Kidney capillary endothelial cell (primary cell): ENCODE results near the gene EPHA4.

Experiments
- DNase-seq: peaks from one replicate; pipeline ENCODE4 v3.0.0-alpha.2; 2018; ENCODE audit warnings: low spot score

The EPHA4 gene

DNA sequence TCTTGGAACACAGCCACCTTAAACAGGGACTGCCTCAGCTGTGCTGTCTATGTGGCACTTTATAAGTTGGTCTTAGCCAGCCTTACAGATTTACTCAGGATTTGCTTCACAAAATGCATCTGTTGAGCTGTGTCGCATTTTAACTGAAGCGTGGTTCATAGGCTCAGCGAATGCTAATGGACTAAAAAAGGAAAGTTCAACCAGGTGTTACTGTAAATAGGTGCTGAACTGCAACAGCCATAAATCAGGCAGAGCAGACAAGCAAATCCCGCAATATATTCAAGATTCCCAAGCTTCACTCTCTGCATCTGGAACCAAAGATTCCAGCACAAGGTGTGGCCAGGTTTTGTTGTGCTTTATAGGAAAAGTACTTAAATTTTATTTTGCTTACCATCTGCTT is 130.0 kb downstream of the EPHA4 start:
- no peak for DNase-seq

DNA sequence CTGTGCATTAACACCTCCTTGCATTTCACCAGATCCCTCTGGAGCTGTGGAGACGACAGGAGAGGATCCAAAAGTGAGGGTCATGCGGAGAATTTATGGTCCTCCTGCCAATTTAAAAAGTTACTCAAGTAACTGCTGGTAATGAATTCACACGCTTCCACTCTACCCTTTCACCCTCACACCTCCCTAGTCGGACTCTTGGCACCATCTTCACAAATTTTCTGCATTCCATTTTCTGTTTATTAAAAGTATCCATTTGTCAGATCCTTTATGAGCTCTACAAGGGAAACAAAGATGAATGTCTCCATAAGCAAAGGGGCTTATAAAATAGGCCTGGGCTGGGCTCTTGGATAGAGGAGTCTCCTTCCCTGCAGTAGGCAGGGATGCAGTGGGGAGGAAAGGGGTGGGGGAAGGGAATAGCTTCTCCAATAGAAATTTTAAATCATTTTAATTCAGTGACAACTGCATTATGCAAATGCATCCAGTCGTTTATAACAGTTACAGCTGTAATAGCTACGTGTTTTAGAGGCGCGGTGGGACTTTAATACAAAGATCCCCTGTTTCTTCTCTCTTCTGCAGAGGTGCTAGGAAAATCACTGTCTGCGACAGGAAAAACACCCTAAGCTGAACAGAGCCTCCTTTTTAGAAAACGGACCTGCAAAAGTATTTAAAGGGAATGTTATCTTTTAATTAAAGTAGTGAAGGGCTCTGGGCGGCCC is 132.2 kb downstream of the EPHA4 start:
- no peak for DNase-seq

- no peak for DNase-seq
Observed at GRCh38 chr2:221437056-221437455, 135.0 kb downstream of the EPHA4 start.

DNA sequence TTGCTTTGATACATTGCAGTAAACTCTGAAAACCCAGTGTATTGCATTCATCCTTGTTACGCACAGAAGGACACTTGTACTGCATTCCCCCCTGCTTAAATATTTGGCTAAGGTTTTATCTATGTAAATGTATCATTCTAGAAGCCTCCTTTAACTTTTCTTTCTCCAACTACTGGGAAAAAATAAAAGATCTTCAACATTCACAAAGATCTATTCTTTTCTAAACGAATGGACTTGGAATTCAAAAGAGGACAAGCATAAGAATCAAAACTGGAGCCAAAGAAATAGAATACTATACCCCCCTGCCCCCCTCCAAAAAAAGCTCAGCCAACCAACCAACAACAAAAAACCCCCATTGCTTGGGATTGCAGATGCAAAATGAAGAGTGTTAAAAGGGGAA is 136.9 kb downstream of the EPHA4 start:
- DNase-seq, result no peak

DNA sequence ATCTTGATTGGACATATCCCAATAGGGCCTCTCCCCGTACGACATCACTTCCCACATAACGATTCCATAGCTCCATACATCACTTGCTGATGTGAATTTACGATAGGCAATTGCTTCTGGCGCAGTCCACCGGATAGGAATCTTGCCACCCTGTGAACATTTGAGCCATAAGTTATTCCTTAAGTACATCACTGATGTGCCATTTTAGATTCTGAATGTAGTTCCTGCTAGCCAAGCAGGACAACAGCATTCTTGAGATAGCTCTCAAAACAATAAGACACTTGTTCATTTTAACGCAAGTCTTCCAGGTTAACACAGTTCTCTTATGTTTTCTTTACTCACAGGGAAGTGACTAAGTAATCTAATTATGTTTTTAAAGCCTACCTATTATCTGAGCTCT is 138.0 kb downstream of the EPHA4 start:
- DNase-seq, result no peak

- DNase-seq, result no peak
Observed at GRCh38 chr2:221431477-221431876, 140.6 kb downstream of the EPHA4 start.

DNA sequence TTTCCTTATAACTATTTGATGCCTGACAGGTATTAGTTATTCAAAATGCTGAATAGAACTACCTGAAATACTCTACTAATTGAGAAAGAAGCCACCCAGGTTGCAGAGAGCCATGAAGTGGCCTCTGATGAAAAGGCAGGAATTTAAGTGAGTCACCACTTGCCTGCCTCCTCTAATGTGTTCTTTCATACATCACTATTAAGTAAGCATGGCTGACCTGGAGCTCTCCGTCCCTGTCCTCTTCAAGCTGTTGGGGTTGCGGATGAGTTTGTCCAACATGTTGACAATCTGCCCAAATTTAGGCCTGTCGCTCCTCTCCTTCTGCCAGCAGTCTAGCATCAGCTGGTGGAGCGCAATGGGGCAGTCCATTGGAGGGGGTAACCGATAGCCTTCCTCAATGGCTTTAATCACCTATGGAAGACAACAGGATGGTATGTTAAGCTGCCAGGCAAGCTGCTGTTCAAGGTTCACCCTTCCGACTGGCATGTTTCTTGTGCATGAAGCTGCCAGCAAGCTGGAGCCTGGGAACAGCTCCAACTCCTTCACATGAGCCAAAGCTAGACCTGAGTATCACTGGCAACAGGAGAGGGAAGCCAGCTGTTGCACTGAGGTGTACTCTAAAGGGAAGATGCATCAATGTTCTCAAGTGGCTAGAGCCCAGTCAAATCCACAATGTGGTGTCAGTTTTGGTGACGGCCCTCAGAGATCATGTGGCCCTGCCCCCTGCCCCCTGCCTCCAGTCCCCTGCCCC is 142.2 kb downstream of the EPHA4 start:
- no peak for DNase-seq

DNA sequence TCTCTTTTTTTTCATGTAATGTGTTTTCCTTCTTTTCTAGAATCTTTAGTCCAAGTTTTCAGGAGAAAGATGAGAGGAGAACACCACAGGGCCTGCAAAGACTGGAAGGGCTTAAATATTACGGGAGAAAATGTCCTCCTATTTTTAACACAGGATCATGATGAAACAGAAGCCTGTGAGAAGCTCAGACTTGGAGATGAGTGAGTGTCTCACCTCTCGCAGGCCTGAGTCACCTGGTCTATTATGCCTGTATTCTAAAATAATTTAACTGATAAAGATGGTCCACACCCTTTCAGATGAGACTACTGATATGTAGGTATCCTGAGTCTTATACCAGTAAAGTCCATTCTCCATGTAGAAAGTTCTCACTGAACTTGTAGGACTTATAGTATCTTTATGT is 143.2 kb downstream of the EPHA4 start:
- no peak for DNase-seq

GRCh38 chr2:221426929-221427328 is 145.2 kb downstream of the EPHA4 start:
- no peak for DNase-seq

DNA sequence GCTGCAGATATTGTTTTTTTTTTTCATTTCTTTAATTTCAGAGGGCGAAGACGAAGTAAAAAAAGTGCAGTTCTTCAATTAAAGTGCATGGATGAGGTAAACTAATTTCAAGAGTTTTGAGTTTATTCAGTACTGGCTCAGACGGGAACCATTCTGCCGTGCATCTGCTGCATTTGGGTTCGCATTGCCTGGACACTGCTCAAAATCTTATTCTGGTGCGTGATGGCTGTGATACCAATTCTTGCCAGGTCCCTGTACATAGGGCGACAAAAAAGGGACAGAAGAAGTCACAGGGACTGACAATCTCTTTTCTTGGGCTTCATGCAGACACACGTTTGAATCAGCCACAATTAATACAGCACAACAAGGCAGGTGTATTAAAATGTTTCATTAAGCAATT is 146.2 kb downstream of the EPHA4 start:
- no peak for DNase-seq

GRCh38 chr2:221425353-221425752 is 146.8 kb downstream of the EPHA4 start:
- DNase-seq, result no peak

DNA sequence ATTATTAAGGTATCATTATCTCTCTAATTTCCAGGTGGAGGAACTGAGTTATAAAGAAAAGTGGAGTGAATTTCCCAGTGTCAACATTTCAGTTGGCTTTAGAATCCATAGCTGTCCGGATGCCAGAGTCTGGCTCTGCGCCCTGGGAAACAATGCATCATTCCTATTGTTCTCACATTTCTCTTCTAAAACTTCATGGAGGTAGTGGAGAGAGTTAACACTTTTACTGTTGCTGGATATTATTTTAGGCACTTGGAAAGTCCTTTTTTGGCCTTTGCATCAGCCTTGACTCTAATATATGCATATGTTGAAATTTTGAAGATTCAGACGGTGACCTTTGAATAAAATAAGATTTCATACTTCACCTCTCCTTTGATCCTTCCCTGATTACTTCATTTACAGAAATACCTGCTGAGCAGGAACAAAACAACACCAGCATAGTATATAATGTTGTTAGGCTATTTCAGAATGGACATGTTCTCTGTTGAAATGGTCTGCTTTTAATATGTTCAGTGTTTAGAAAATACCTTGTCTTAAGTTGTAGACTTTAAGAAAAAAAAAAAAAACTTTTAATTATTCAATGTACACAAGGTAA is 148.8 kb downstream of the EPHA4 start:
- DNase-seq, result peak; percentile 70

DNA sequence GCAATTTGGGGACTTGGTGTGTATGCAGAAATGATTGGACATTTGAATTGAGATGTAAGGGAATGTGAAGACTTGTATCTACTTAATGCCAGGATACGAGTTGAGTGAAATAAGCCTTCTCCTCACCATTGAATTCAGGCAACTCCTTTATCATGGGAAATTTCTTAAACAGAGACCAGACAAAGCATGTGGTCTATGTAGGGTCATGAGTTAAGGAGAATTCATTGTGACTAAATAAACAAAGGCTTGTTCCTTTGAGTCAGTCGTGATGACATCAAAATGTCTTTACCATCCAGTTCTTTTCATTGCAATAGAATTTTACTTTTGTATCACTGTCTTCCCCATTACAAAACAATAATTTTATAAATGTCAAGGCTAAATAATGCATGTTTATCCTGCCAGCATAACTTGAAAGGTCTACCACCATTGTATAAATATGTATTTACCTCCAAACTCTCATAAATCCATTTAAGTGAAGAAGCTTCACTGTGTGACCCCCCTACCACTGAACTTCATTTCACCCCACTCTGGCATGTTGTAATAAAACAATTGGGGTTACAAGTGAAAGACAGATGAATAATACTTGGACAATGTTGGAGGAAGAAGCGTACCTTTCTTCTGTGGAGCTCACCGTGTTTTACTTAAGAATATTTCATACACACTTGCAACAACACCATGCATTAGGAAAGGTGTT is 149.4 kb downstream of the EPHA4 start:
- DNase-seq, result peak; percentile 42

- DNase-seq, result no peak
Observed at GRCh38 chr2:221420245-221420644, 151.9 kb downstream of the EPHA4 start.

- no peak for DNase-seq
Observed at GRCh38 chr2:221415789-221416188, 156.3 kb downstream of the EPHA4 start.

- no peak for DNase-seq
Observed at GRCh38 chr2:221412978-221413377, 159.1 kb downstream of the EPHA4 start.

DNA sequence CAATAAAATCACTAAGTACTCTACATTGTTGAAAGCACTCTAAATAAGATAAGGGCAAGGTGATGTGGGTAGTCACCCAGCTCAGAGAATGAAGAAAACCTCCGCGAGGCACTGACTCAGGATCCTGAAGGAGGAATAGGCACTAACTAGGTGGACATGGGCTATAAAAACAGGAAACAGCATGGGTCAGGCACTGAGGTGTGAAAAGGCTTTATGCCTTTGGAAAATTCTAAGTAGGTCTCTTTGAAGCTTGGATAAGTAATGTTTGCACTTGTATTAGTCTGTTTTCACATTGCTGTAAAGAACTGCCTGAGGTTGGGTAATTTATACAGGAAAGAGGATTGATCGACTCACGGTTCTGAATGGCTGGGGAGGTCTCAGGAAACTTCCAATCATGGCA is 161.6 kb downstream of the EPHA4 start:
- no peak for DNase-seq

- DNase-seq, result no peak
Observed at GRCh38 chr2:221407765-221408164, 164.3 kb downstream of the EPHA4 start.

DNA sequence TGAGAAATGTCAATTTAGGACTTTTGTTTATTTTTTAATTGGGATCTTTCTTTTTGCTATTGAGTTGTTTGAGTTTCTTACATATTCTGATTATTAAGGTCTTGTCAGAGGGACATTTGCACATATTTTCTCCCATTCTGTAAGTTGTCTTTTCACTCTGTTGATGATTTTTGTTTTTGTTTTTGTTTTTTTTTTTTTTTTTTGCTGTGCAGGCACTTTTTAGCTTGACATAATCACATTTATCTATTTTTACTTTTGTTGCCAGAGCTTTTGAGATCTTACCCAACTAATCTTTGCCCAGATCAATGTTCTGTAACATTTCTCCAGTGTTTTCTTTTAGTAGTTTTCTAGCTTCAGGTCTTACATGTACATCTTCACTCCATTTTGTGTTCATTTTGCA is 166.6 kb downstream of the EPHA4 start:
- no peak for DNase-seq

DNA sequence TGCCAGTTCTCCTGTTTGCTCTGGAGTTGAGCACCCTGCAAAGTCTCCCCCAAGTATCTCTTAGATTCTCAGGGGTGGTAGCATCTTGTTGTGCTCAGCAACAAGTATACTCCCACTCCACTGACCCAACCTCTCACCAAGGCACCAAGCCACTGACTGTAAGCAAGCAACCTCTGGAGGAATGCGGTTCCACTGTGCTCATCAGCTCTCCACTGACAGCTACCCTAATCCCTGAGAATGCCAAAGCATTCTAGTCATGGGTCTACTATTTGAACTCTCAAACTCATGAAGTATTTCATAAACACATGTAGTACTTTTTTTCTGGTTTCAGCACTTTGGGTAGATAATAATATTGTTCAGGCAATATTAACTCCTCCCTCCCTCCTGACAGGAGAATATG is 170.0 kb downstream of the EPHA4 start:
- DNase-seq, result no peak

- no peak for DNase-seq
Observed at GRCh38 chr2:221400411-221400810, 171.7 kb downstream of the EPHA4 start.

- no peak for DNase-seq
Observed at GRCh38 chr2:221399183-221399582, 172.9 kb downstream of the EPHA4 start.

DNA sequence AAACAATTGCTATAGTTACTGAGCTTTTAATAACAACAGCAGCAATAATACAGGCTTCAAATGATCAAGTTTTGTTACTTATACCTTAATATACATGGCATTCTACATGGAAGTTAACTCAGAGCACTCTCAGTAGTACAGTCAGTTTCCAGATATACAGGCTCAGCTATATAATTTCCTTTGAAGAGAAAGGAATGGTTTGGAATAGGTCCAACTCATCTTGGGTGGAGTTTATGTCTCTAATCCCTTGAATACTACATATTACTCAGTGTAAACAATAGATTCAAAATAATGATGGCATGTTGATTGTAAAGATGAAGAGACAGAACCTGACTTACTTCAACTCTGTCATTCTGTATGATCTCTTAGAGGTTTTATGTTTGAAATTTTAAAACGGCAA is 174.9 kb downstream of the EPHA4 start:
- peak; percentile 50 for DNase-seq
